Stimulated activated CD8-positive, alpha-beta memory T cell treated with anti-CD3 and anti-CD28 coated beads, Interleukin-4, amount 100 ng/mL, for 48 hours (primary cell): ENCODE data around the gene PEF1.

Experiments
- DNase-seq: peaks from one replicate; pipeline ENCODE4 v3.0.0-alpha.2; 2020

PEF1 gene

GRCh38 chr1:31644560-31645273 lies at the start of gene PEF1:
Gene PEF1, minus strand, starts transcription at chr1:31644876. Its CDS starts 12 bp downstream, at chr1:31644864.
- peak; percentile 100 for DNase-seq

- DNase-seq = no peak
Observed at GRCh38 chr1:31693231-31693630, 48.6 kb upstream of the PEF1 start.

- DNase-seq = no peak
Observed at GRCh38 chr1:31691951-31692350, 47.3 kb upstream of the PEF1 start.

GRCh38 chr1:31691446-31691845 lies 46.8 kb upstream of the PEF1 start:
- DNase-seq = no peak

GRCh38 chr1:31690921-31691320 lies 46.2 kb upstream of the PEF1 start:
- no peak for DNase-seq

GRCh38 chr1:31689854-31690253 lies 45.2 kb upstream of the PEF1 start:
- no peak for DNase-seq

GRCh38 chr1:31689379-31689778 lies 44.7 kb upstream of the PEF1 start:
- DNase-seq = no peak

- DNase-seq = no peak
Observed at GRCh38 chr1:31688233-31688918, 43.7 kb upstream of the PEF1 start.

GRCh38 chr1:31687601-31688000 lies 42.9 kb upstream of the PEF1 start:
- DNase-seq = no peak

- DNase-seq = no peak
Observed at GRCh38 chr1:31685795-31686194, 41.1 kb upstream of the PEF1 start.

GRCh38 chr1:31683997-31684396 lies 39.3 kb upstream of the PEF1 start:
- no peak for DNase-seq

GRCh38 chr1:31681415-31681814 lies 36.7 kb upstream of the PEF1 start:
- DNase-seq = no peak

- DNase-seq = no peak
Observed at GRCh38 chr1:31679676-31680230, 35.1 kb upstream of the PEF1 start.

- no peak for DNase-seq
Observed at GRCh38 chr1:31679091-31679490, 34.4 kb upstream of the PEF1 start.

- no peak for DNase-seq
Observed at GRCh38 chr1:31678681-31679080, 34.0 kb upstream of the PEF1 start.

- DNase-seq = no peak
Observed at GRCh38 chr1:31677949-31678348, 33.3 kb upstream of the PEF1 start.

- DNase-seq = no peak
Observed at GRCh38 chr1:31677401-31677800, 32.7 kb upstream of the PEF1 start.

- DNase-seq = no peak
Observed at GRCh38 chr1:31675756-31676155, 31.1 kb upstream of the PEF1 start.

GRCh38 chr1:31675161-31675560 lies 30.5 kb upstream of the PEF1 start:
- DNase-seq = no peak

- no peak for DNase-seq
Observed at GRCh38 chr1:31674626-31675025, 29.9 kb upstream of the PEF1 start.

GRCh38 chr1:31673433-31673832 lies 28.8 kb upstream of the PEF1 start:
- no peak for DNase-seq

- no peak for DNase-seq
Observed at GRCh38 chr1:31672986-31673385, 28.3 kb upstream of the PEF1 start.

- DNase-seq = no peak
Observed at GRCh38 chr1:31671561-31672201, 27.0 kb upstream of the PEF1 start.

GRCh38 chr1:31671147-31671546 lies 26.5 kb upstream of the PEF1 start:
- no peak for DNase-seq
